ENCODE data around the gene TMEM141. TPM values are rescaled to one million over a fixed set of nuclear protein-coding genes. Genes with fewer than 3 reads are reported as not detected.
A peak's percentile ranks its signal among the peaks of the same experiment; 100 is the strongest.
"Not testable (repeated sequence)": the region's sequence is repeated elsewhere in the genome, so short reads cannot be mapped to it uniquely, and the experiment has no call there.

TMEM141 gene
- total RNA-seq, 1 donor from 2014 or later: 81.3 TPM

DNA sequence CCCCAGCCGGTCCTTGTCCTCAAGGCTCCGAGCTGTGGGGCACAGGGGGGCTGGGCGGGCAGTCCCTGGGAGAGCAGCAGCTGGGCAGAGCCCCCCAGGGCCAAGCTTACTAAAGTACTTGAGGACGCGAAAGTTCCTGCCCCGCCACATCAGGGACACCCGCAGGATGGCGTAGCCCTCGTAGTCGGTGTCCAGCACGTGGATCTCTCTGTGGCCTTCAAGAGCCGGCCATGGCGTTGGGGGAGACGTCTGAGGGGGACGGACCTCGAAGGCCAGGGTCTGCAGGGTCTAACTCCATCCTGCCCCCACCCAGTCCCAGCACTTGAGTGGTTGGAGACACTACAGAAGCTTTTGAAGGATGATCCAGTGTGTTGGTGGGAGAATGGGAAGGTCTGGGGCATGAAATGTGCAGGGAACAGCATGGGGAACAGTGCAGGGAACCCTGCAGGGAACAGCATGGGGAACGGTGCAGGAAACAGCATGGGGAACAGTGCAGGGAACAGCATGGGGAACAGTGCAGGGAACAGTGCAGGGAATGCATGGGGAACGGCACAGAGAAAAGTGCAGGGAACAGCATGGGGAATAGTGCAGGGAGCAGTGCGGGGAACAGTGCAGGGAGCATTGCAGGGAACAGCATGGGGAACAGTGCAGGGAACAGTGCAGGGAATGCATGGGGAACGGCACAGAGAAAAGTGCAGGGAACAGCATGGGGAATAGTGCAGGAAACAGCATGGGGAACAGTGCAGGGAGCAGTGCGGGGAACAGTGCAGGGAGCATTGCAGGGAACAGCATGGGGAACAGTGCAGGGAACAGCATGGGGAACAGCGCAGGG, 35.6 kb upstream of the TMEM141 start:
- DNase-seq (ENCODE audit: low spot score): not testable (repeated sequence)

DNA sequence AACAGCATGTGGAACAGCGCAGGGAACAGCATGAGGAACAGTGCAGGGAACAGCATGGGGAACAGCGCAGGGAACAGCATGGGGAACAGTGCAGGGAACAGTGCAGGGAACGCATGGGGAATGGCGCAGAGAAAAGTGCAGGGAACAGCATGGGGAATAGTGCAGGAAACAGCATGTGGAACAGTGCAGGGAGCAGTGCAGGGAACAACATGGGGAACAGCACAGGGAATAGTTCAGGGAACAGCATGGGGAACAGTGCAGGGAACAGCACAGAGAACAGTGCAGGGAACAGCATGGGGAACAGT, 35.1 kb upstream of the TMEM141 start:
- DNase-seq (ENCODE audit: low spot score): no peak

DNA sequence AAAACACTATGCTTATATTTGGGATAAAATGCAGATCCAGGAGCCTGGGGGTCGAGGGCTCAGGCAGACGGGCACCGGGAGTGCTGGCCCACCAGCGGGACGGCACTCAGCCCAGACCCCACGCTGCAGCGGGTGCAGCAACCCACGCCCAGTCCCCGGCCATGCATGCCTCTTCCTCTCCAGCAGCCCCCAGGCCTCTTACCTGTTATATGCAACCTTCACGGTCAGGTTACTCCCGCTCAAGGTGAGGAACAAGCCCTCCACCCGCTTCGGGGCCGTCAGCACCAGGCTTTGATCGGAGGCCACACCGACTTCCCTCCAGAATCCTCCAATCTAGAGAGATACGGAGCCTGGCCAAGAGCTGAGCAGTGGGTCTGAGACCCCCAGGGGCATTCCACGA, 34.3 kb upstream of the TMEM141 start:
- DNase-seq (ENCODE audit: low spot score): no peak

DNA sequence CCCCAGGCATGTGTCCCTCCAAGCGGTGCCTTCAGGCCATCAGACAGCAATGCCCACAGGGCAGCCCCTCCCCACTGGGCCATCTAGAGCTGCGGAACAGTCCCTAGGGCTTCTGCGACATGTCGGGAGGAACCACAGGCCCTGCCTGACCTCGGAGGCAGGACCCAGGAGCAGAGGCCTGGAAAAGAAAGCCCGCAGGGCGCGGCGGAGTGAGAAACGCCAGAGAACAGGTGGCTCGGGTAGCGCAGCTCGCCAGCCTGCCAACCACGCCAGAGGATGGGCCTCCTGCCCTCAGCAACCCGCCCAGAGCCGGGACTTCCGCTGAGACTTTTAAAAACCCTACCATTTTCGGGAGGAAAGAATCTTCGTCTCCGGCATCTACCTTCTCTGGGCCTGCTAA, 33.8 kb upstream of the TMEM141 start:
- no peak for DNase-seq (ENCODE audit: low spot score)

DNA sequence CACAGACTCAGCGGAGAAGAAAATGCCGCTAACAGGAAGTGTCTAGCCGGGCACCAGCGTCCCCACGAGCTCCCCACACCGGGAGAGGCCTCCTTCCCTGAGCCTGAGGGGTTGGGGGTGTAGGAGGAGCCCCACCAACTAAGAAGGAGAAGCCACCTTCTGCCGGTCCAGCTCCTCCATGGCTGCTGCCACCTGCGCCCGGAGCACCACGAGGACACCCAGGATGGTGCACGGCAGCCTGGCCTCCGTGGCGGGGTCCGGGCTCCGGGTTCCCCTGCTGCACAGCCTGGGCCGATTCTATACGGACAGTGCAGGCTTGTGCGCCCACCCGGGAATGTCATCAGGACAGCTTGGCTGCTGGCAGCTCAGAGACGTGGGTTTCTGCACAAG, 33.4 kb upstream of the TMEM141 start:
- DNase-seq (ENCODE audit: low spot score): no peak

DNA sequence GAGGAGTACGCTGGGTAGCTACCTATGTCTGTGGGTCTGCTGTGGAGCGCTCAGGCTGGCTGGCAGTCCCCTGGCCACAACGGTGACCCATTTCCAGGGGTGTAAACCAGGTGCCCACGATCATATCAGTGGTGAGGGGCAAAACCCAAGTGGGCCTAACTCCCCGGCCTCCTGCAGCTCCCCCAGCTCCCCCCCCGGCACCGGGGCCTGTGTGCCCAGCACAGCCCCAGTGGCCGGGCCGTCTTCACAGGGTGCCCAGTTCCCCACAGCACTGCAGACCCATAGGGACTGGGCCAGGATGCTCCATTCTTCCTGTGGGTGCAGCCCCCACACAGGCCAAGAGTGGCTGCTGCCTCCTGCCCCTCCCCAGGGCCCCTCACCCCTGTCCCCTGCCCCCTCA, 32.1 kb upstream of the TMEM141 start:
- DNase-seq (ENCODE audit: low spot score): no peak

DNA sequence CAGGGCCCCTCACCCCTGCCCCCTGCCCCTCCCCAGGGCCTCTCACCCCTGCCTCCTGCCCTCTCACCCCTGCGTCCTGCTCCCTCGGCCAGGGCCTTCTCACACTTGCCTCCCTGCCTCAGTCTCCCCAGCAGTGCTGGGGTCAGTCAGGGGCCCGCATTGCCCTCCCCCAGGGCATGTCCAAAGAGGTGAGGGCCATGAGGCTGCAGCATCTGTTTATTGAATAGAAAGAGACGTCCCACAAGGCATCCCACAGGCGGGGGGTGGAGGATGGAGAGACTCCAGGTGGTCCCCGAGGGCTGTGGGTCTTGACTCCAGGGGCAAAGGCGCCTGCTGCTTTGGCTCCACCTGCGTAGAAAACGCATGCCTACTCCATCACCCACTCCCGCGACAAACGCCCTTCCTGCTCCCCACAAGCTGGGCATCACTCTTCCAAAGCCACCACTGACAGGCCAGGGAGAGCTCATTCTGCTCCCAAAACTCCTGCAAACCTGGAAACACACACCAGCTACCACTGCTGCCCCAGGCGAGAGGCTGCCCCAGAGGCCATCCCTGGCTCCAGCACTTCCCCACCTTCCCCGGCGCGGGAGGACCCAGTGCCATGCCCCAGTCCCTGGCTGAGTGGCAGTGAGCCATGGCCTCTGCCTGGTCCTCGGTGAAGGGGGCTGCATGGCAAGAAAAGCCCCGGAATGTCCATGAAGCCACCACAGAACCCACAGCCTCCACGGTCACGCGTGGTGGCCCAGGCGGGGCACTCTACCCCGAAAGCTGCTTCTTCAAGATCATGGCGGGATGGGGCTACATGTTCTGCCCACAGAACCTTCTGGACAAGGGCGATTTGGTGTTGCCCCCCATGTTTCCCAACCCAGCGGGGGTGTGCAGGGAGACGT, 31.5 kb upstream of the TMEM141 start:
- DNase-seq (ENCODE audit: low spot score): no peak

DNA sequence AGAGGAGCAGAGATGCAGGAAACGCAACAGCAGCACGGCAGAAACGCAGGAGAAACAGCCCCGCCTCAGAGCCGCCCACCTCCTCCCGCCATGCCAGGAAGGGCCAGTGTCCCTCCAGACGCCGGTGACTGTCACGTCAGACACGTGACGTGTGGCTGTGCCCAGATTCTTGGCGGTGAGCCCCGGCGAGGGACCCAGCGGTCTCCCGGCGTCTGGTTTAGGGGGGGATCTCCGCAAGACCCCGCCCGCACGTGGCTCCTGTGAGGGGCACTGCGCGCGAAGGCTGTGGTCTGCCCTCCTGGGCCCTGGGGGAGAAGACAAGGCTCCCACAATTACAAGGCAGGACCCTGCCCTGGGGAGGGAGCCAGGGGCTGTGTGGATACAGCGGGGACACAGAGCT, 30.7 kb upstream of the TMEM141 start:
- no peak for DNase-seq (ENCODE audit: low spot score)

DNA sequence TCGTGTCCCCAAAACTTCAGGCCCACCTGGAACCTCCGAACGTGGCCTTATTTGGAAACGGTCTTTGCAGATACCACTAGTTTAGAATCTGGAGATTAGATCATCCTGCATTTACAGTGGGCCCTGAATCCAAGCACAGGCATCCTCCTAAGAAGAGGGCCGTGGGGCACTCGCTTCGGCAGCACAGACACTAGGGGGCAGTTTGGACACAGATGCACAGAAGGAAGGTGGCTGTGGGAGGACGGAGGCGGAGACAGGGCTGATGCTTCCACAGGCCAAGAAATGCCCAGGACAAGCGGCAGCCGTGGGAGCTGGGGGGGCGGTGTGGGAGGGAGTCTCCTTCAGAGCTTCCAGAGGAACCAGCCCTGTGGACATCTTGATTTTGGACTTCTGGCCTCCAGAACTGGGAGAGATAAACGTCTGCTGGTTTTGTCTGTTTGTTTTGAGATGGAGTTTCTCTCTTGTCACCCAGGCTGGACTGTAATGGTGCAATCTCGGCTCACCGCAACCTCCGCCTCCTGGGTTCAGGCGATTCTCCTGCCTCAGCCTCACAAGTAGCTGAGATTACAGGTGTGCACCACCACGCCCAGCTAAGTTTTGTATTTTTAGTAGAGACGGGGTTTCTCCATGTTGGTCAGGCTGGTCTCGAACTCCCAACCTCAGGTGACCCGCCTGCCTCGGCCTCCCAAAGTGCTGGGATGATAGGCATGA, 30.2 kb upstream of the TMEM141 start:
- DNase-seq (ENCODE audit: low spot score): peak; percentile 41

DNA sequence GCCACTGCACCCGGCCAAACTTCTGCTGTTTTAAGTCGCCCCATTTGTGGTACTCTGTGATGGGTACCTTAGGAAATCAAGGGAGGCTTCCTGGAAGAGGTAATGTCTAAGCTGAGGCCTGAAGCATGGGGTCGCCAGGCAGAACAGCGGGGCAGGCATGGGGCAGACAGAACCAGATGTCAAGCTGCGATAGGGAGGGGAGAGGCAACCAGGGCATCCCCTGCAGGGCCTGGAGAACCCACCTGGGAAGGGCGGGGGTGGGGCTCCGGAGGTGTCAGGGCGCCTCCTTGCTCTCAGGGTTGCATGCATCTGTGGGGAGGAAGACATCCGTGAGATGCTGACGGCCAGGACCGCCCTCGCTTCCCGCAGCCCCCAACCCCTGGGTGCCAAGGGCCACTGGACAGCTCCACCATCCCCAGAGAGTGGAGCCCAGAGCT, 29.6 kb upstream of the TMEM141 start:
- no peak for DNase-seq (ENCODE audit: low spot score)

DNA sequence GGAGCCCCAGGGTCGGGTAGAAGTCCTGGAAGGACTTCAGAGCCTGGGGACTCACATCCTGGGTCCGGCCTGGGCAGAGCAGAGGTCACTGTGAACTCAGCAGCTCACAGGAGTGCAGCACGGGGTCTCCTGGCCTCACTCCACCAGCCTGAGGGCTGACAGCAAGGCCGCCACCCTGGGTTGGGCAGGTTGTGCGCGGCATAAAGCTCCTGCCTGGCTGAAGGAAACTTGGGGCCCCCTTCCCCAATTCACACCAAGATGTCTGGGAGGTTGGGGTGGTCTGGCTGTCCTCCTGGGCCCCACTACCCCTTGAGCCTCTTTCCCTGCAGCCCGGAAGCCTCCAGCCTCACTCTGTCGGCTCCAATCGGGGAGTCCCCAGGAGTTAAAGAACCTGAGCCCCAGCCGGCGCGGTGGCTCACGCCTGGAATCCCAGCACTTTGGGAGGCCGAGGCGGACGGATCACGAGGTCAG, 28.9 kb upstream of the TMEM141 start:
- DNase-seq (ENCODE audit: low spot score): no peak

DNA sequence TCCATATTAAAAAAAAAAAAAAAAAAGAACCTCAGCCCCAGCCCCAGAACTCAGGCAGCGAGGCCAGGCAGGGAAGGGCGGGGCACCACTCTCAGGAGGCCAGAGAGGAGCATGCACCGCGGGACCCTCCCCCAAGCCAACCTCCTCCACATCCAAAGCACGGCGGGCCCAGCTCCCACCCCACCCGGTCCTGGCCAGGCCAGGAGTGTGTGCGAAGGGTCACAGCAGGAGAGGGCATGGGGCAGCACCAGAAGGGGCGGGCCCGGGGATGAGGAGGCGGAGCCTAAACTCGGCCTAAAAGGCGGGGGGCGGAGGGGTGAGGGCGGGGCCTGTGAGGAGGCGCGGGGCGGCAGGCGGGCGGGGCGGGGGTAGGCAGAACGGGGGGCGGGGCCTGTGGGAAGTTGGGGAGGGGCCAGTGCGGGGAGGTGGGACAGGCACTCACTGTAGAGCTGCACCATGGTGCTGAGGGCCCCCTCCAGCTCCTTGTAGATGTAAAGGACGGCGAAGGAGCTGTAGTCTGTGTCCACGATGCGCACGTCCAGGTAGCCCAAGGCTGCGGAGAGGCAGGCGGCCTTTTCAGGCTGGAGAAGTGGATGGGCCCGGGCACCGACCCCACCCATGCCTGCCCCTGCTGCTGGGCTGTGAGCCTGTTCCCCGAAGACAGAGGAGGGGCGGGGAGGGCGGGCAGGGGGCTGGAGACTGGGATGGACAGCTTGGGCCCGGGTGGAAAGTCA, 28.1 kb upstream of the TMEM141 start:
- DNase-seq (ENCODE audit: low spot score): no peak

DNA sequence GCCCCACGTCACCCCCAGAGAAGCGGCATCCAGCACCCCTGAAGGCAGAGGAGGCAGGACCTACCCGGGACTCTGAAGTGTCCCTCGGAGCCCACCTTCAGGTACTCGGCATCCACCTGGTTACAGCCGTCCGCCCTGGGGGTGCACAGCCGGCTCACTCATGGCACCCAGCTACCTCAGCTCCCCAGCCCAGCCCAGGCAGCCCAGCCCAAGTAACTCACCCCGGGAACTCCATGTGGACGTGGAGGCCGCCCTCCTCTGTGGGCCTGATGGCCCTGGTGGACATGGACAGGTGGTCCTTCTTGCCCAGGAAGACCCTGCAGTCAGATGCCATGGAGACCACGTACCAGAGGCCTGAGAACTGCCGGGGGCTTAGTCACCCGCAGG, 27.5 kb upstream of the TMEM141 start:
- no peak for DNase-seq (ENCODE audit: low spot score)

DNA sequence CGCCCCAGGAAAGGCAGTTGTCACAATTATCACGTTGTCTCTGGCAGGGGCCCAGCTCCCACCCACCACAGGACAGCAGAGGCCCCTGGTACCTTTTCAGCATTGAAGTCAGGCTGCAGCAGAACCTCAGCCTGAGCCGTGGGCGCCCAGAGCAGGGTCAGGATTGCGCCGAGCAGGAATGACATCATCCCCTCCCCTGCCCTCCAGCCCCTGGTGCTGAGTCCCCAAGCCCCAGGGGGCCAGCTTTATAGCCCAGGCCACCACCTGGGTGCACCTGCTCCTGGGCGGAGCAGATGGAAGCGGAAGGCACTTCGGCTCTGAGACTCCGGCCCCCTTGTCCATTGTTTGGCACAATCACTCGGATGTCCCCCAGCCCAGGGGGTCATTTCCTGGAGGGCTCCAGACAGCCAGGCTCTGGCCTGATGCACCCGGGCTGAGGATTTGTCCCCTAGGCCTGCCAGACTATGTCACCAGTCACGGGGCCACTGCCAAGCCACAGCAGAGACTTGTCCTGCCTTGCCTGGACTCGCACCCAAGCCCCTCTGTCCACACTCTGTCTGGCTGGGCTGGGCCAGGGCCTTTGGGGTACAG, 26.7 kb upstream of the TMEM141 start, which contains the start of gene LCN15:
Gene LCN15 (minus strand): TSS at position 218 of the 591 bp plus-strand sequence. CDS start 30 bp downstream, at position 188.
- DNase-seq (ENCODE audit: low spot score): no peak

DNA sequence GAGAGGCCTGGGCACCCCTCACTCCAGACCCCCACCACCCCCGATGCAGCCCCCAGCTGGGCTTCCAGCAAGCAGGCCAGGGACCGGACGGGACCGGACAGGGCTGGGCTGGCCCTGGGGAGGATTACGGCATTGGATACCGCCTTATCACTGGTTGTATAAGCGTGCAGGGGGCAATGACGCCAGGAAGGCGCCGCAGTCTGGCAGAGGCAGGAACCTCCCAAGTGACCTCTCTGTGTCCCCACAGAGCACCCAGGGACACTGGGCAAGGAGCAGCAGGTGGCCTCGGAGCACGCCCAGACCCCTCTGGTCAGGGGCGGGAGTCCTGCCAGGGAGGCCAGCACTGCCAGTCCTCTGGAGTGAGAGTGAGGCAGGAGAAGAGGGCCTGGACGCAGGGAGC, 26.1 kb upstream of the TMEM141 start:
- no peak for DNase-seq (ENCODE audit: low spot score)

DNA sequence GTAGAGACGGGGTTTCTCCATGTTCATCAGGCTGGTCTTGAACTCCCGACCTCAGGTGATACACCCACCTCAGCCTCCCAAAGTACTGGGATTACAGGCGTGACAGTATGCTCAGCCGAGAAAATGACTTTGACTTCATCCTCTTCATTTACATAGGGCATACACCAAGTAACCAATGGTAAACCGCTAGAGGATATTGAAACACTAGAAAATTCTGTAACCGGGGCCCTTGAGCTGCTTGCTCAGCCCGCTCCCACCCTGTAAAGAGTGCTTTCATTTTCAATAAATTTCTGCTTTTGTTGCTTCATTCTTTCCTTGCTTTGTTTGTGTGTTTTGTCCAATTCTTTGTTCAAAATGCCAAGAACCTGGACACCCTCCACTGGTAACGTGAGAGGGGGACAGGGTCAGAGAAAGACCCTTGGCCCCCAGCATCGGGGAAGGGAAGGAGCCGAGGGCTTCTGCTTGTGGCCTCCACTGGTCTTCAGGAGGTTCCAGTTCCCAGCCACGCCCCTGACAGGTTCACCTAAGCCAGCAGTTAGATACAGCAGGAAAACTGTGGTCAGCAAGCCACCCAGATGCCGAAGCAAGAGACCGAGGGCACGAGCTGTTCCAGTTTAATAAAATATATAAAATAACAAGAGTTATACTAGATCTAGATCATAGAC, 25.3 kb upstream of the TMEM141 start:
- not testable (repeated sequence) for DNase-seq (ENCODE audit: low spot score)

DNA sequence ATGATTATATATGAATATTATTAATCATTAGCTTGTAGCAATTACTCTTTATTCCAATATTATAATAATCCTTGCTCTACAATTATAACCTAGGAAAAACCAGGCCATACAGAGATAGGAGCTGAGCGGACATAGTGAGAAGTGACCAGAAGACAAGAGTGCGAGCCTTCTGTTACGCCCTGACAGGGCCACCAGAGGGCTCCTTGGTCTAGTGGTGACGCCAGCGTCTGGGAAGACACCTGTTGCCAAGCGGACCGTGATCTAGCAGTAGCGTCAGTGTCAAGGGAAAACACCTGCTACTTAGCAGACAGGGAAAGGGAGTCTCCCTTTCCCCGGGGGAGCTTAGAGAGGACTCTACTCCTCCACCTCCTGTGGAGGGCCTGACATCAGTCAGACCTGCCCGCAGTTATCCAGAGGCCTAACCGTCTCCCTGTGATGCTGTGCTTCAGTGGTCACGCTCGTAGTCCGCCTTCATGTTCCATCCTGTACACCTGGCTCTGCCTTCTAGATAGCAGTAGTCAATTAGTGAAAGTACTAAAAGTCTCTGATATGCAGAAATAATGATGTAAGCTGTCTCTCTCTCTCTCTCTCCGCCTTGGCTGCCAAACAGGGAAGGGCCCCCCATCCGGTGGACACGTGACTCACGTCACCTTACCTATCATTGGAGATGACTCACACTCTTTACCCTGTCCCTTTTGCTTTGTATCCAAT, 24.6 kb upstream of the TMEM141 start:
- DNase-seq (ENCODE audit: low spot score): peak; percentile 74

DNA sequence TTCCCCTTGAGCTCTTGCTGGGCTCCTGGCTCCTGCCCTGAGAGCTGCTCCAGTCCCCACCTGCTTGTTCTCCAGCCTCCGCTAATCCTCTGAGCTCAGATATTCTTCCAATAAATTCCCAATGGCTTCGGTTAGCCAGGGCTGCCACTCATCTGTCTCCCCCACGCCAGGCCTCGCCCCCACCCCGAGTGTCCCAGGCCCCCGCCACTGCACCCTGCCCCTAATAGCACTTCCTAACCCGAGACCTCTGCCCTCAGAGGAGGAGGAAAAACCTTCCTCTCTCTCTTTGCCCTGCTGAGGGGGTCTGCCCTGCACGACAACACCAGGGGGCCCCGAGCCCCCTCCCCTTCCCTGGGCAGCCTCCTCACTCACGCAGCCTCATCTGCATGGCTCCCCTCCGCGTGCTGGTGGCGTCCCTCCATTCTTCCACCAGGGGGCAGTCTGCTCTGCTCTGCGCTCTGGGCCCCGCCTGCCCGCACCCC, 21.4 kb upstream of the TMEM141 start:
- DNase-seq (ENCODE audit: low spot score): peak; percentile 31

DNA sequence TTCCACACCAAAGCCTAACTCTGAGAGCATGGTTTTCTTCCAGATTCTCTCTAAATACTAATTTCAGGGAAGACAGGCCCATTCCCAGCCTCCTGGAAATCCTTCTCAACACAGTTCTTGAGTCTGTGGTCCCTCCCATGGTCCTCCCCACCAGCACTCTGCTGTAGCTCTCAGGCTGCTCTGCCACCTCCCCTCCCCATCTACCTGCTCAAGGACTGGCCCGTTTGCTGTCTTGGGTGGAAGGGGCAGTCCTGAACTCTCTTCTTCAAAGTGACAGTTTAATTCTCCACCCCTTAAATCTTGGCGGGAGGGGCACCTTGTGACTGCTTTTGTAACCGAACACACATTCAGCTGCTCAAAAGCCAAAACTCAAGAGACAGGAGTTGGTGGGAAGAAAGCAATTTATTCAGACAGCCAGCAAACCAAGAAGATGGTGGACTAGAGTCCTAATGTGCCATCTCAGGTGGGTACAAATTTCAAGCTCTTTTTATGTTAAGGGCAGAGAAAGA, 19.2 kb upstream of the TMEM141 start:
- no peak for DNase-seq (ENCODE audit: low spot score)

Data from mucosa of gallbladder (tissue), 1 donor.